H1 (cell line): ENCODE results near the gene DDX41. TPM values are rescaled to one million over a fixed set of nuclear protein-coding genes. Genes with fewer than 3 reads are reported as not detected.
A peak's percentile ranks its signal among the peaks of the same experiment; 100 is the strongest.

Source experiments
- CTCF ChIA-PET: fragments of 300-600 bp; sonication (Branson Sonifier 250); formaldehyde crosslinking; loops from one replicate; lab custom pipeline; 2021; ENCODE audit not compliant: partially characterized antibody; lab: Charles Lee
- POLR2A ChIA-PET: fragments of 300-600 bp; sonication (Branson Sonifier 250); formaldehyde crosslinking; loops from one replicate; lab custom pipeline; 2021; ENCODE audit warnings: inconsistent platforms; ENCODE audit not compliant: partially characterized antibody; lab: Charles Lee
- DNase-seq, 2 experiments: peaks; one replicate each; pipeline versions ENCODE4 v3.0.0 to v3.0.0-alpha.2; 2010 to 2022; ENCODE audit warnings: low spot score in 2 of 2, low read depth in 1 of 2, mixed read lengths in 1 of 2
- FAIRE-seq: peaks from 2 replicates; lab custom pipeline; 2011; peaks lifted over from hg19 to GRCh38; lab: Jason Lieb, UNC
- H2AFZ ChIP-seq: 2 replicates; pipeline ENCODE4 v1.8.1; 2012; ENCODE audit warnings: low read length, inconsistent platforms
- H2AK5ac ChIP-seq: 2 replicates; pipeline ENCODE4 v1.6.1; 2013; ENCODE audit warnings: low read depth, low read length
- H2BK120ac ChIP-seq: replicated peaks from 2 replicates; pipeline ENCODE3; 2013; ENCODE audit warnings: low read depth, low read length, inconsistent platforms
- H2BK12ac ChIP-seq: 2 replicates; pipeline ENCODE4 v1.6.1; 2013; ENCODE audit warnings: low read depth, low read length
- H2BK15ac ChIP-seq: 2 replicates; pipeline ENCODE4 v1.6.1; 2013; ENCODE audit warnings: low read length
- H2BK20ac ChIP-seq: 2 replicates; pipeline ENCODE4 v1.6.1; 2013; ENCODE audit warnings: low read length
- H2BK5ac ChIP-seq: 2 replicates; pipeline ENCODE4 v1.6.1; 2013; ENCODE audit warnings: low read depth, low read length
- H3K14ac ChIP-seq: 2 replicates; pipeline ENCODE4 v1.6.1; 2013; ENCODE audit warnings: inconsistent platforms; ENCODE audit not compliant: insufficient read length
- H3K18ac ChIP-seq: 2 replicates; pipeline ENCODE4 v1.6.1; 2013; ENCODE audit warnings: low read length; ENCODE audit errors: extremely low read depth
- H3K23ac ChIP-seq: 2 replicates; pipeline ENCODE4 v1.6.1; 2013; ENCODE audit warnings: inconsistent platforms; ENCODE audit not compliant: insufficient read length
- H3K23me2 ChIP-seq: 2 replicates; pipeline ENCODE4 v1.6.1; 2013; ENCODE audit warnings: low read depth, low read length
- H3K27ac ChIP-seq: 2 replicates; pipeline ENCODE4 v1.6.1; 2011; ENCODE audit warnings: low read depth, low read length, inconsistent platforms
- H3K27me3 ChIP-seq, 4 experiments: replicated peaks in 1 of 4; 1 replicate in 1 of 4; 2 replicates in 3 of 4; pipeline versions ENCODE4 v1.6.1 to v1.8.1; 2011 to 2013; ENCODE audit warnings: low read length in 3 of 4, mild to moderate bottlenecking in 3 of 4, inconsistent platforms in 2 of 4, mixed read lengths in 2 of 4, moderate library complexity in 1 of 4; ENCODE audit not compliant: control insufficient read depth in 3 of 4, insufficient read depth in 3 of 4; ENCODE audit errors: extremely low read depth in 1 of 4
- H3K36me3 ChIP-seq, 4 experiments: 2 replicates each; pipeline versions ENCODE4 v1.6.1 to v1.8.1; 2011 to 2013; ENCODE audit warnings: mild to moderate bottlenecking in 4 of 4, low read length in 3 of 4, moderate library complexity in 2 of 4, control low read depth in 1 of 4, inconsistent platforms in 1 of 4; ENCODE audit not compliant: insufficient read depth in 4 of 4, control insufficient read depth in 2 of 4
- H3K4ac ChIP-seq: replicated peaks from 2 replicates; pipeline ENCODE3; 2013; ENCODE audit warnings: low read length, low read depth, mixed read lengths, inconsistent platforms; ENCODE audit not compliant: insufficient read length
- H3K4me1 ChIP-seq, 4 experiments: replicated peaks in 1 of 4; 1 replicate in 1 of 4; 2 replicates in 3 of 4; pipeline versions ENCODE4 v1.6.1 to v1.8.1; 2011 to 2013; ENCODE audit warnings: low read length in 3 of 4, inconsistent platforms in 2 of 4, mixed read lengths in 1 of 4; ENCODE audit not compliant: insufficient read depth in 4 of 4, control insufficient read depth in 3 of 4
- H3K4me2 ChIP-seq, 2 experiments: 2 replicates each; pipeline versions ENCODE4 v1.6.1 to v1.8.1; 2011 to 2013; ENCODE audit warnings: low read depth in 2 of 2, low read length in 2 of 2, control low read depth in 1 of 2, inconsistent platforms in 1 of 2, mild to moderate bottlenecking in 1 of 2; ENCODE audit not compliant: insufficient read depth in 1 of 2
- H3K4me3 ChIP-seq, 4 experiments: fragments of 200-600, 300-600 bp in 1 of 4; sonication (generic), shearing (Covaris generic), sonication (Bioruptor Twin) in 1 of 4; 2 replicates each; pipeline versions ENCODE4 v1.5.1 to v1.8.1; 2011 to 2016; ENCODE audit warnings: low read length in 4 of 4, low read depth in 3 of 4, control low read depth in 2 of 4, inconsistent platforms in 2 of 4, mild to moderate bottlenecking in 2 of 4, mixed read lengths in 1 of 4, moderate library complexity in 1 of 4; ENCODE audit not compliant: insufficient read depth in 2 of 4; ENCODE audit errors: extremely low read depth in 1 of 4
- H3K56ac ChIP-seq: replicated peaks from 2 replicates; pipeline ENCODE3; 2013; ENCODE audit warnings: low read depth, mild to moderate bottlenecking, mixed read lengths, low read length, inconsistent platforms; ENCODE audit not compliant: insufficient read length
- H3K79me1 ChIP-seq: 2 replicates; pipeline ENCODE4 v1.6.1; 2013; ENCODE audit warnings: low read depth, low read length, control low read depth
- H3K79me2 ChIP-seq, 2 experiments: 2 replicates each; pipeline versions ENCODE4 v1.6.1 to v1.8.1; 2012 to 2013; ENCODE audit warnings: low read length in 2 of 2, mild to moderate bottlenecking in 2 of 2, inconsistent platforms in 1 of 2; ENCODE audit not compliant: insufficient read depth in 2 of 2, control insufficient read depth in 1 of 2
- H3K9ac ChIP-seq, 4 experiments: replicated peaks in 1 of 4; 1 replicate in 1 of 4; 2 replicates in 3 of 4; pipeline versions ENCODE4 v1.6.1 to v1.8.1; 2011 to 2013; ENCODE audit warnings: low read depth in 3 of 4, low read length in 3 of 4, control low read depth in 2 of 4, mild to moderate bottlenecking in 2 of 4, moderate library complexity in 2 of 4, inconsistent platforms in 1 of 4; ENCODE audit errors: extremely low read depth in 1 of 4
- H3K9me3 ChIP-seq, 2 experiments: 2 replicates each; pipeline versions ENCODE4 v1.6.1 to v1.8.1; 2012 to 2013; ENCODE audit warnings: mild to moderate bottlenecking in 2 of 2, moderate library complexity in 2 of 2, control low read depth in 1 of 2, inconsistent platforms in 1 of 2, low read depth in 1 of 2, low read length in 1 of 2, mixed read lengths in 1 of 2; ENCODE audit not compliant: insufficient read depth in 2 of 2
- H4K20me1 ChIP-seq, 2 experiments: replicated peaks in 1 of 2; 2 replicates each; pipeline versions ENCODE3 to v1.8.1; 2011 to 2013; ENCODE audit warnings: inconsistent platforms in 2 of 2, low read length in 2 of 2, mild to moderate bottlenecking in 1 of 2; ENCODE audit not compliant: insufficient read depth in 2 of 2, control insufficient read depth in 1 of 2
- H4K5ac ChIP-seq: 2 replicates; pipeline ENCODE4 v1.6.1; 2013; ENCODE audit warnings: low read length, low read depth, mixed read lengths, inconsistent platforms; ENCODE audit not compliant: insufficient read length
- H4K8ac ChIP-seq: 2 replicates; pipeline ENCODE4 v1.8.0; 2013; ENCODE audit warnings: mild to moderate bottlenecking, moderate library complexity, low read length, inconsistent platforms; ENCODE audit not compliant: insufficient read depth; ENCODE audit errors: extremely low read depth
- H4K91ac ChIP-seq: replicated peaks from 2 replicates; pipeline ENCODE3; 2013; ENCODE audit warnings: low read length, mixed read lengths, inconsistent platforms; ENCODE audit not compliant: insufficient read length
- NANOG ChIP-seq: IDR thresholded peaks from 2 replicates; pipeline ENCODE4 v1.6.1; 2011; ENCODE audit warnings: low read length, low read depth, mild to moderate bottlenecking, inconsistent platforms; ENCODE audit not compliant: insufficient read depth, poor library complexity, severe bottlenecking
- POLR2AphosphoS5 ChIP-seq: IDR thresholded peaks from 2 replicates; pipeline ENCODE4 v1.6.1; 2011; ENCODE audit warnings: low read depth, low read length
- WGBS, 2 experiments: shearing (Covaris generic) in 1 of 2; methylation state at CpG; one replicate each; pipeline versions ENCODE4 v1.1.6 to v1.1.7; 2013 to 2015; ENCODE audit warnings: low lambda C conversion rate in 2 of 2, mixed read lengths in 2 of 2, inconsistent platforms in 1 of 2, low coverage in 1 of 2, missing lambda C conversion rate in 1 of 2; ENCODE audit not compliant: insufficient replicate concordance in 2 of 2, insufficient coverage in 1 of 2, insufficient read length in 1 of 2; ENCODE audit errors: extremely low coverage in 1 of 2, missing lambda C conversion rate in 1 of 2; 5-methylcytosine and 5-hydroxymethylcytosine counted together
- polyA plus RNA-seq, 7 experiments: library from polyadenylated mRNA; depleted of rRNA in 3 of 7; stranded (reverse) in 5 of 7; unstranded in 2 of 7; fragments of >200 nt in 5 of 7; fragments of 200-250 nt in 2 of 7; gene quantifications; 1 replicate in 5 of 7; 2 replicates in 1 of 7; 4 replicates in 1 of 7; pipeline versions ENCODE4 v1.2.1 to v1.2.3, GENCODE V29; 2011 to 2013; ENCODE audit warnings: missing spikeins in 2 of 7, mixed read lengths in 2 of 7
- total RNA-seq: library from RNA; stranded (reverse); fragmentation: NEBNext Ultra II Directional; extraction: Animal tissue kit (Norgen Biotek cat#: 25700); gene quantifications from 2 replicates; pipeline ENCODE4 v1.2.1, GENCODE V29; 2021
- TF ChIP-seq, protein P1 (sequence below): IDR thresholded peaks from 2 replicates; pipeline ENCODE4 v1.6.1; 2012; ENCODE audit warnings: inconsistent platforms

The DDX41 gene
- total and polyA plus RNA-seq, 2 of the 8 experiments (the other 6 are each of a cell fraction or from before 2014, with no cell fraction given), result 102 to 135 TPM

DNA sequence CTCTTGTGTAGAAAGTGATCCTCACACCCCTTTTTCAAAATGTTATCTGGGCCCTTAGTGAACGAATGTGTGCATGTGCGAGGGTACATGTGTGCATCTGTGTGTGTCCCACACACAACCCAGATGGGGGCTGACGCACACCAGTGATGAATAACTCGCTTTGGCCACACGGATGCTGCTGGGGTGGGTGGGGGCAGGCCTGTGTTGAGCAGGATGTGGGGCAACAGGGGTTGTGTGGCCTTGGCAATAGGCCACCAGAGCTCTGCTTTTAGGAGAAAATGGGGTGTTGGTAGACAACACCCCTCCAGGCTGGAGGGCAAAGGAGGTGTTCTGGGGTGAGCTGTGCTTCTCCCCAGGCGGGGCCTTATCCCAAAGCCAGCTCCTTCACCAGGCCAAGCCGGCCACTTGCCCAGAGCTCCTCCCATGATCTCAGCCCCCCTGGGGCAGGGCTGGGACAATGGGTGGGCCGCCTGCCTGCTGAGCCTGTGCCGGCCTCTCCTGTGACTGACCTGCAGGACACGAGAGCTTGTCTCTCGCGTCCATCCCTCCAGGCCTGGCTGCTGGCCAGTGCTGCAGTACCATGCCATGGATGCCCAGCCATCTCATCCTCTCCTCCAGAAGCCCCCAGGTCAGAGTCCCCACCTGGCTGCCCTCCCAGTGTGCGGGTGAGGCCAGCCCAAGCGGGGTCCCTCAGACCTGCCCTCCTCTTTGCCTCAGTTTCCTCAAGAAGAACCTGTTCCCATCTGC, 45.0 kb downstream of the DDX41 start:
- Histone ChIP-seq H4K5ac (no peak overlapping the region), H3K23ac (no peak overlapping the region), H2AK5ac (no peak overlapping the region), H3K27me3 (no peaks in the 10 kb centered on the region), H3K9ac (peak overlapping the region in 2 of 4 experiments; percentile 89 to 91; a peak in 5 of 7 replicates), H3K4me2 (peak overlapping the region; percentile 76 to 78), H4K8ac (no peak overlapping the region), H3K36me3 (peaks cover 18 to 43% (median 26%) of the 10 kb centered on the region in 4 experiments), H3K79me1 (peaks cover 24% of the 10 kb centered on the region), H2BK5ac (peak overlapping the region; percentile 97), H3K4me1 (peaks cover 11 to 45% (median 39%) of the 10 kb centered on the region in 4 experiments), H2BK12ac (no peak overlapping the region), H3K14ac (no peak overlapping the region), H3K79me2 (peaks cover 14 to 47% of the 10 kb centered on the region in 2 experiments), H3K9me3 (no peaks in the 10 kb centered on the region; a peak in 1 of 4 replicates), H2BK20ac (no peak overlapping the region), H2BK120ac (no peak overlapping the region), H2AFZ (no peak overlapping the region), H3K4ac (no peak overlapping the region), H2BK15ac (no peak overlapping the region), H3K18ac (peak overlapping the region; percentile 20; the same call in 1 of the 2 replicates), H4K91ac (no peak overlapping the region), H4K20me1 (peaks cover 32 to 34% of the 10 kb centered on the region in 2 experiments), H3K4me3 (peak overlapping the region; percentile 78 to 96 (median 88)), H3K56ac (no peak overlapping the region), H3K23me2 (peaks cover 3% of the 10 kb centered on the region), H3K27ac (no peak overlapping the region)
- CTCF ChIA-PET, result interaction anchor here (0.5 to 7.9 kb wide), 8 partner anchors 9 to 81 kb away, joined by 3 to 64 read pairs (median 9); no protein-coding TSS in a partner anchor
- TF ChIP-seq NANOG, result no peak
- TF ChIP-seq, protein P1, sequence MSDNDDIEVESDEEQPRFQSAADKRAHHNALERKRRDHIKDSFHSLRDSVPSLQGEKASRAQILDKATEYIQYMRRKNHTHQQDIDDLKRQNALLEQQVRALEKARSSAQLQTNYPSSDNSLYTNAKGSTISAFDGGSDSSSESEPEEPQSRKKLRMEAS, result 0 out of 2 replicates have a peak, but pooled peaks have one; percentile 6
- peak; percentile 30; the same call in 1 of the 2 replicates for TF ChIP-seq POLR2AphosphoS5
- POLR2A ChIA-PET, result interaction anchor here (0.8 to 67.5 kb wide), 10 partner anchors 3 to 161 kb away, joined by 3 to 3349 read pairs (median 5); partner anchors contain the start of genes DBN1, DDX41, DOK3 and MXD3
- FAIRE-seq (no peak), DNase-seq (no peak)
- 76% methylated on average over 14 of the region's 14 CpGs; no CpG with 5 or more reads in 1 of the 2 experiments for WGBS, 2 experiments
